Breast epithelium (tissue), 4 donors: ENCODE data around the gene PANX1. TPM values are rescaled to one million over a fixed set of nuclear protein-coding genes. Genes with fewer than 3 reads are reported as not detected.
"Not testable (repeated sequence)": the region's sequence is repeated elsewhere in the genome, so short reads cannot be mapped to it uniquely, and the experiment has no call there.

Experiments
- DNase-seq, 2 donors: peaks; one replicate each; pipeline ENCODE4 v3.0.0-alpha.2; 2019; ENCODE audit warnings: low spot score in 2 of 2
- H3K27ac ChIP-seq, 2 donors: fragments of 200-600 bp; sonication (generic) in 1 of 2; one replicate each; pipeline ENCODE4 v1.5.1; 2016 to 2019; ENCODE audit warnings: mild to moderate bottlenecking in 1 of 2
- H3K27me3 ChIP-seq, 2 donors: fragments of 200-600 bp; sonication (generic) in 1 of 2; one replicate each; pipeline versions ENCODE4 v1.5.1 to v1.6.0; 2017 to 2019; ENCODE audit warnings: control low read depth in 1 of 2, mild to moderate bottlenecking in 1 of 2
- H3K36me3 ChIP-seq: fragments of 200-600 bp; one replicate; pipeline ENCODE4 v1.5.1; 2019
- H3K4me1 ChIP-seq, 2 donors: fragments of 200-600 bp; sonication (generic); one replicate each; pipeline ENCODE4 v1.5.1; 2016 to 2019; ENCODE audit warnings: control low read depth in 1 of 2
- H3K4me3 ChIP-seq, 3 donors: fragments of 200-600 bp; sonication (generic); 1 replicate in 2 of 3; 2 replicates in 1 of 3; pipeline ENCODE4 v1.5.1; 2016 to 2019; ENCODE audit warnings: mild to moderate bottlenecking in 3 of 3, moderate library complexity in 2 of 3
- H3K9me3 ChIP-seq, 2 donors: fragments of 200-600 bp; sonication (generic) in 1 of 2; one replicate each; pipeline ENCODE4 v1.5.1; 2016 to 2019; ENCODE audit warnings: control low read depth in 1 of 2
- CTCF ChIP-seq, 3 donors: fragments of 450-650 bp; IDR thresholded peaks; one replicate each; pipeline ENCODE4 v1.5.1; 2016 to 2017; ENCODE audit warnings: antibody characterized with exemption in 3 of 3, mild to moderate bottlenecking in 3 of 3, moderate library complexity in 3 of 3
- POLR2A ChIP-seq: fragments of 450-650 bp; IDR thresholded peaks from one replicate; pipeline ENCODE4 v1.6.1; 2016; ENCODE audit warnings: antibody characterized with exemption, mild to moderate bottlenecking, moderate library complexity
- POLR2AphosphoS5 ChIP-seq, 3 donors: sonication (generic); formaldehyde crosslinking; IDR thresholded peaks; one replicate each; pipeline ENCODE4 v1.6.1; 2017; ENCODE audit warnings: antibody characterized with exemption in 3 of 3
- intact Hi-C: fragments of 100-400 bp; cut with DNase I; formaldehyde crosslinking; loops from one replicate; pipeline ENCODE4 v1.15.1; 2023; ENCODE audit warnings: low total_unique reads
- total RNA-seq, 3 donors: library from RNA; depleted of rRNA; stranded (reverse); fragments of >200 nt; gene quantifications; one replicate each; pipeline ENCODE4 v1.1.0, GENCODE V29; 2016

PANX1 gene
- total RNA-seq, 3 donors from 2014 or later = 16.7 to 20.3 (median 17.7) TPM

GRCh38 chr11:94153320-94153719, 24.7 kb downstream of the PANX1 start:
- H3K4me3 ChIP-seq = no peak overlapping the region
- no peaks in the 10 kb centered on the region for H3K27me3 ChIP-seq
- no peak overlapping the region for H3K27ac ChIP-seq
- no peaks in the 10 kb centered on the region for H3K36me3 ChIP-seq
- intact Hi-C loops = no loop called here
- H3K9me3 ChIP-seq = no peaks in the 10 kb centered on the region
- TF ChIP-seq POLR2AphosphoS5 (IDR thresholded peaks at IDR 0.05) (no peak), POLR2A (no peak), CTCF (IDR thresholded peaks at IDR 0.05) (no peak)
- no peak for DNase-seq
- peaks cover 0 to 5% of the 10 kb centered on the region in 2 donors for H3K4me1 ChIP-seq

GRCh38 chr11:94154095-94154856, 25.6 kb downstream of the PANX1 start:
- Histone ChIP-seq H3K27ac (no peak overlapping the region), H3K9me3 (no peaks in the 10 kb centered on the region), H3K36me3 (no peaks in the 10 kb centered on the region), H3K27me3 (no peaks in the 10 kb centered on the region), H3K4me3 (no peak overlapping the region), H3K4me1 (peaks cover 0 to 4% of the 10 kb centered on the region in 2 donors)
- intact Hi-C loops = no loop called here
- TF ChIP-seq CTCF (IDR thresholded peaks at IDR 0.05) = no peak
- no peak for TF ChIP-seq POLR2AphosphoS5 (IDR thresholded peaks at IDR 0.05)
- TF ChIP-seq POLR2A = no peak
- DNase-seq = no peak

- H3K9me3 ChIP-seq, intact Hi-C loops: not testable (repeated sequence)
These were observed 28.7 kb downstream of the PANX1 start for GRCh38 chr11:94157339-94157738.

GRCh38 chr11:94168882-94169281, 40.2 kb downstream of the PANX1 start:
- Histone ChIP-seq H3K27ac (no peak overlapping the region), H3K27me3 (no peaks in the 10 kb centered on the region), H3K4me3 (no peak overlapping the region), H3K9me3 (peaks cover 0 to 6% of the 10 kb centered on the region in 2 donors), H3K36me3 (no peaks in the 10 kb centered on the region), H3K4me1 (no peaks in the 10 kb centered on the region)
- no peak for DNase-seq
- intact Hi-C loops = no loop called here
- TF ChIP-seq POLR2AphosphoS5 (IDR thresholded peaks at IDR 0.05) (no peak), POLR2A (no peak), CTCF (IDR thresholded peaks at IDR 0.05) (no peak)

More at GRCh38 chr11:94157339-94157738, 28.7 kb downstream of the PANX1 start:
- H3K27me3 ChIP-seq, DNase-seq, H3K4me1 ChIP-seq, H3K27ac ChIP-seq, H3K4me3 ChIP-seq, H3K36me3 ChIP-seq: not testable (repeated sequence)

- Histone ChIP-seq H3K27ac (no peak overlapping the region), H3K27me3 (no peaks in the 10 kb centered on the region), H3K9me3 (peaks cover 0 to 6% of the 10 kb centered on the region in 2 donors), H3K4me3 (no peak overlapping the region), H3K36me3 (no peaks in the 10 kb centered on the region), H3K4me1 (no peaks in the 10 kb centered on the region)
- TF ChIP-seq POLR2AphosphoS5 (IDR thresholded peaks at IDR 0.05) = no peak
- no peak for TF ChIP-seq CTCF (IDR thresholded peaks at IDR 0.05)
- TF ChIP-seq POLR2A = no peak
- no peak for DNase-seq
- intact Hi-C loops = no loop called here
These were observed 40.9 kb downstream of the PANX1 start for GRCh38 chr11:94169516-94169915.
